AG10803 (cell line): Measurements from ENCODE around the gene TTC9.

Experiments
- DNase-seq: peaks from one replicate; pipeline ENCODE4 v3.0.0; 2010; ENCODE audit warnings: low read depth
- H3K4me3 ChIP-seq: 2 replicates; pipeline ENCODE4 v1.5.1; 2011; ENCODE audit warnings: mild to moderate bottlenecking, low read length, control low read depth
- TF ChIP-seq, protein P1 (sequence below): conservative IDR thresholded peaks from 2 replicates; pipeline ENCODE4 v1.5.1; 2011; ENCODE audit warnings: mild to moderate bottlenecking, low read length, control low read depth, inconsistent platforms

Gene TTC9

DNA sequence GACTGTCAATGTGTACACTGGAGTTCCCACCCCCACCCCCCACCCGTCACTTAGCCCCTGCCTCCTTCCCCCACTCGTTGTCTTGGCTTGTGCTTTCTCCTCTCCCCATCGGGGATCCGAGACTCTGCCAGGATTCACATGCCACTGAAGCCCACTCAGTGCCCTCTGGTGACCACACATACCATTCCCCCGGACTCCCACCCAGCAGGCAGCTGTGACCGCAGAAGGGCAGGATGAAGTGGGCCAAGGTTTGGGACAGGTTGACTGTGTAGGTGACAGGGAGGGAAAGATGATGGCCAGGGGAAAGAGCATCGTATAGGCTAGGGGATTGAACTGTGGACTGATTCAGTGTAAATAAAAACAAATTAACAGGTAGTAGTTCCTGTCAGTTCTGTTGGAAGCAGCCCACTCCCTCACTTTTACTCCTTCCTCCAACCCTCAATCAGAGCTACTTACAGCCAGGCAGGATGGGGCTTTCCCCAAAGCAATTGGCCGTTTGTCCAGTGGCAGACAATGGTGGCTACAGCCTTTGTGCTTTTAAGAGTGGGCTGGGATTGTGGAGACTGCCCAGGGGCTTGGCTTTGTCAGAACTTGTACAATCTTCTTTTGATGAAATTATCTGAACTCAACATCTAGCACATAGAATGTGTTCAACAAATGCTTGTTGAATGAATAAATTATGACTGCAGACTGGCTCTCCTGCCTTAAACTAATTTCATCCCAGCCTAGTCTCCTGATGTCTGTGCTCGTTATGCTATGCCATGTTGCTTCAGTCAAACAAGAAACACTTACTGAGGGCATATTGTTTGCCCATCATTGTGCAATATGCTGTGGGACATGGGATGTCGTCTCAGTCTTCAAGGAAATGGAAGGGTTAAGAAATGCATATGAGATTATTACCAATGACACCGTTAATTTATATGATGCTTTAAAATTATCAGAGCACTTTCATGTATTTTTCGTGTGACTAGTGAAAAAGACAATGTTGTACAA is 30.2 kb downstream of the TTC9 start:
- no peak for DNase-seq
- TF ChIP-seq, protein P1, sequence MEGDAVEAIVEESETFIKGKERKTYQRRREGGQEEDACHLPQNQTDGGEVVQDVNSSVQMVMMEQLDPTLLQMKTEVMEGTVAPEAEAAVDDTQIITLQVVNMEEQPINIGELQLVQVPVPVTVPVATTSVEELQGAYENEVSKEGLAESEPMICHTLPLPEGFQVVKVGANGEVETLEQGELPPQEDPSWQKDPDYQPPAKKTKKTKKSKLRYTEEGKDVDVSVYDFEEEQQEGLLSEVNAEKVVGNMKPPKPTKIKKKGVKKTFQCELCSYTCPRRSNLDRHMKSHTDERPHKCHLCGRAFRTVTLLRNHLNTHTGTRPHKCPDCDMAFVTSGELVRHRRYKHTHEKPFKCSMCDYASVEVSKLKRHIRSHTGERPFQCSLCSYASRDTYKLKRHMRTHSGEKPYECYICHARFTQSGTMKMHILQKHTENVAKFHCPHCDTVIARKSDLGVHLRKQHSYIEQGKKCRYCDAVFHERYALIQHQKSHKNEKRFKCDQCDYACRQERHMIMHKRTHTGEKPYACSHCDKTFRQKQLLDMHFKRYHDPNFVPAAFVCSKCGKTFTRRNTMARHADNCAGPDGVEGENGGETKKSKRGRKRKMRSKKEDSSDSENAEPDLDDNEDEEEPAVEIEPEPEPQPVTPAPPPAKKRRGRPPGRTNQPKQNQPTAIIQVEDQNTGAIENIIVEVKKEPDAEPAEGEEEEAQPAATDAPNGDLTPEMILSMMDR = no peak

DNA sequence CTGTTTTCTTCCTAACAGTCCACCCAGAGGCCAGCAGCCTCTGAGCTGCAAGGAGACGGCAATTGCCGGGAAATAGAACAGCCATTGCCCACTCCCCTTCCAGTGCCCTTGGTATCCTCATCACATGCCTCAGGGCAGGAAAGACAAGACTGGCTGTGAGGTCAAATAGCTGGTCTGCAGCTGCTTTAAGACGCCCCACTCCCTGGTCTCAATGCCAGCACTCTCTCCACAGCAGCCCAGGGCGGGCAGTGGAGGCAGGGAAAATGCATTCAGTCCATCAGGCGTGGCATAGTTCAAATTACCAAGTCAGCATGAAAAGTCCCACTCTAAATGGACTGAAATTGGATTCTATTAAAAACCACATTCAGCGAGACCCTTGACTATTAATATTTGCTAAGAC is 35.6 kb downstream of the TTC9 start:
- TF ChIP-seq, protein P1 = no peak
- DNase-seq = no peak
- H3K4me3 ChIP-seq = no peak overlapping the region

More for the DNA sequence above, 30.2 kb downstream of the TTC9 start:
- H3K4me3 ChIP-seq = no peak overlapping the region

DNA sequence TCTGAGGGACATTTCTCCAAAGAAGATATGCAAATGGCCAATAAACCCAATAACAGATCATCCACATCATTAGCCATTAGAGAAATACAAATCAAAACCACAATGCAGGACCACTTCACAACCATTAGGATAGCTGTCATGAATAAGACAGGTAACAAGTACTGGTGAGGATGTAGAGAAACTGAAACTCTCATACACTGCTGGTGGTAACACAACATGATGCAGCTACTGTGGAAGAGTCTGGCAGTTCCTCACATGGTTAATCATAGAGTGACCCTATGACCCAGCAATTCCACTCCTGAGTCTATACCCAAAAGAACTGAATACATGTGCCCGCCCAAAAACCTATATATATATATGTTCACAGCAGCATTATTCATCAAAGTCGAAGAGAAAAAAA is 39.0 kb downstream of the TTC9 start:
- TF ChIP-seq, protein P1 = no peak
- no peak for DNase-seq
- H3K4me3 ChIP-seq = no peak overlapping the region

DNA sequence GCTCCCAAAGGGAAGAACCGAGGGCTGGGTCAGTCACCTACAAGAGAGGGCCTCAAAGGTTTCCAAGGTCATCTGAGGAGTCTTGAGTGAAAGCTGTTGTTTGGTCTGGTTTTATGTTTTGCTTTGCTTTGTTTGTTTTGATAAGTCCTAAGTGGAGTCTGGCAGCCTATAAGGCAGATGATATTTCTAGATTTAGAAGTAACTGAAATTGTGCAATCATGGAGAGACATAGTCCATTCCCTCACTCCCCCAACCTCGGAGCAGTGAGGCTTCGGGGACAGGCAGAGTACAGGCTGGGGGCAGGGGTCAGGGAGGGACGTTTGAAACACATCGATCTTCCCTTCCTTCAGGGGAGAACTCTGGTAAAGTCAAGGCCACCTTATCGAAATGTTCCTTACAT is 42.3 kb downstream of the TTC9 start:
- no peak for DNase-seq
- H3K4me3 ChIP-seq = no peak overlapping the region
- TF ChIP-seq, protein P1 = no peak

DNA sequence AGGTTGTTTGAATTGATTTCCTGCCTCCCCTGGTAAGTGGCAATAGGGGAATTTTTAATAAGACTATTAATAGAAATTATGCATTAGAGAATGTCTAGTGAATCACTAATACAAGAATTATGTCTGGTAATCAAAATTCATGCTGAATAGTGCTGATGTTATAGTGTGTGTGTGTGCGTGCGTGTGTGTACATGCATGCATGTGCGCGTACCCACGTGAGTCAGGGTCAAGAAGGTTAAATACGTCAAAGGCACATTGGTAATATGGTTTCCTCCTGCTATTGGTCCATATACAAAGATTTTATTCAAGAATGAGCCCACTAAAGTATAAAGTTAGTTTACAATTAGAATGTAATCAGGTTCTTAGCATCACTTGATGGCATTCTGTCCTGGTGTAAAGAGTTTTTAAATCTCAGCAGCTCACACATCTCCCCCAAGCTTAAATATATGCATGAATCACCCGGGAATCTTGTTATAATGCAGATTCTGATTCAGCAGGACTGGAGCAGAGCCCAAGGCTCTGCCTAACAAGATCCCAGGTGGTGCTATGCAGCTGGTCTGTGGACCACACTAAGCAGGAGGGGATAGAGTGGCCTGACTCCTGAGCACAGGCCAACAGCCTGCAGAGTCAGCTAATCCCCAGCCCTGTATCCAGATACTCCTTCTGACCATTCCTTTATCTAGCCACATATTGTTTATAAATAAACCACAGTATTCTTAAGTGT is 43.9 kb downstream of the TTC9 start:
- no peak for DNase-seq
- TF ChIP-seq, protein P1 = no peak
- H3K4me3 ChIP-seq = no peak overlapping the region

DNA sequence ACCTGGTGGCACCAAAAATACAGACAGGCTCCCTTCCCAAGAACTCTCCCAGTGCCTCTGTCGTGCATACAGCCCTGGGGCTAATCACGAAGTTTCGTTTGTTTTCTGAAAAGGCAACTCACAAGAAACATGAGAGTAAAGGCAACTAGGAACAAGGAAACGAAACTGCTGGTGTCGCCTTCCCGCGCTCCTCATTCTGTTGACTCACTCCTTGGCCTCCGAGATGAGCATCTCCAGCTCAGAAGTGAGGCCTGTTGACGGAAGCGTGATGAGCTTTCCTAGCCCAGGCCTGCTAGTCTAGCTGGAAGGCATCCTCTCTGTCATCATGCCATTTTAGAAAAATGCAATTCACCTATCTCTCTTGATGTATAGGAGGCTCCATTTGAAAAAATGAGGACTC is 50.5 kb downstream of the TTC9 start:
- no peak overlapping the region for H3K4me3 ChIP-seq
- DNase-seq = no peak
- TF ChIP-seq, protein P1 = no peak
